ENCODE results near the gene MAGT1.

Gene MAGT1

GRCh38 chrX:77910108-77910840, 15.0 kb upstream of the MAGT1 start, which contains the start of gene ATP7A (continued):
- TF ChIP-seq ZNF776 (tag by site-specific recombination; IDR thresholded peaks at IDR 0.05; ENCODE audit: borderline replicate concordance) (no peak), ZNF391 (tag by site-specific recombination; IDR thresholded peaks at IDR 0.05; ENCODE audit: borderline replicate concordance, low read depth) (no peak), ZIC2 (tag by site-specific recombination; IDR thresholded peaks at IDR 0.05) (peak; percentile 26; the same call in 1 of the 2 replicates), ZNF654 (tag by site-specific recombination; IDR thresholded peaks at IDR 0.05; ENCODE audit: low read depth) (peak; percentile 51), KLF17 (tag by site-specific recombination; IDR thresholded peaks at IDR 0.05) (no peak), ZNF621 (tag by site-specific recombination; IDR thresholded peaks at IDR 0.05) (no peak), ZNF169 (tag by site-specific recombination; IDR thresholded peaks at IDR 0.05) (no peak), ZNF514 (tag by site-specific recombination; IDR thresholded peaks at IDR 0.05) (no peak), HIC1 (tag by site-specific recombination; IDR thresholded peaks at IDR 0.05) (peak; percentile 88), ZNF398 (tag by site-specific recombination; IDR thresholded peaks at IDR 0.05) (peak; percentile 90), ZNF501 (tag by site-specific recombination; IDR thresholded peaks at IDR 0.05) (no peak), ZNF24 (tag by site-specific recombination; IDR thresholded peaks at IDR 0.05) (no peak), ZFP69B (tag by site-specific recombination; IDR thresholded peaks at IDR 0.05) (no peak), ZNF266 (tag by site-specific recombination; IDR thresholded peaks at IDR 0.05; ENCODE audit: low read depth) (no peak), ZNF529 (tag by site-specific recombination; IDR thresholded peaks at IDR 0.05; ENCODE audit: insufficient replicate concordance) (no peak), GLI2 (tag by site-specific recombination; IDR thresholded peaks at IDR 0.05; ENCODE audit: borderline replicate concordance, low read depth) (no peak), ZNF426 (tag by site-specific recombination; IDR thresholded peaks at IDR 0.05) (no peak), ZBTB21 (tag by site-specific recombination; IDR thresholded peaks at IDR 0.05) (no peak), ZNF214 (tag by site-specific recombination; IDR thresholded peaks at IDR 0.05; ENCODE audit: borderline replicate concordance) (no peak), ZBTB49 (tag by site-specific recombination; IDR thresholded peaks at IDR 0.05; ENCODE audit: low read depth) (no peak), ZNF146 (tag by site-specific recombination; IDR thresholded peaks at IDR 0.05) (no peak), ZNF518A (tag by site-specific recombination; conservative IDR thresholded peaks at IDR 0.05; ENCODE audit: low read depth) (peak; percentile 60; the same call in 1 of the 2 replicates), ZNF513 (tag by site-specific recombination; IDR thresholded peaks at IDR 0.05) (no peak), ZNF311 (tag by site-specific recombination; IDR thresholded peaks at IDR 0.05; ENCODE audit: borderline replicate concordance) (no peak), ZNF623 (tag by site-specific recombination; IDR thresholded peaks at IDR 0.05) (no peak)
